Heart right ventricle (tissue), 16 donors: ENCODE data around the gene PIGM. TPM values are rescaled to one million over a fixed set of nuclear protein-coding genes. Genes with fewer than 3 reads are reported as not detected.

Experiments used
- ATAC-seq, 8 donors: fragments of 200-7000 bp; cut with Tn5 transposase; one replicate each; pipeline ENCODE4 v1.9.1; 2020; ENCODE audit warnings: mild to moderate bottlenecking in 8 of 8, moderate library complexity in 8 of 8, moderate number of reproducible peaks in 1 of 8
- DNase-seq, 2 donors: peaks; one replicate each; pipeline ENCODE4 v3.0.0-alpha.2; 2020
- H3K27ac ChIP-seq, 10 donors: fragments of 200-600 bp; sonication (generic) in 2 of 10; one replicate each; pipeline versions ENCODE4 v1.5.0 to v1.8.0; 2020 to 2022; ENCODE audit warnings: mild to moderate bottlenecking in 3 of 10
- H3K27me3 ChIP-seq, 7 donors: fragments of 200-600 bp; one replicate each; pipeline ENCODE4 v1.8.0; 2021 to 2022; ENCODE audit warnings: mild to moderate bottlenecking in 2 of 7
- H3K36me3 ChIP-seq, 9 donors: fragments of 200-600 bp; sonication (generic) in 1 of 9; one replicate each; pipeline versions ENCODE4 v1.5.0 to v1.8.0; 2020 to 2022; ENCODE audit warnings: mild to moderate bottlenecking in 2 of 9
- H3K4me1 ChIP-seq, 9 donors: fragments of 200-600 bp; sonication (generic) in 1 of 9; one replicate each; pipeline versions ENCODE4 v1.5.0 to v1.8.0; 2020 to 2022; ENCODE audit warnings: mild to moderate bottlenecking in 4 of 9
- H3K4me3 ChIP-seq, 10 donors: fragments of 200-600 bp; sonication (generic) in 2 of 10; one replicate each; pipeline versions ENCODE4 v1.5.0 to v1.8.0; 2020 to 2022; ENCODE audit warnings: mild to moderate bottlenecking in 7 of 10, moderate library complexity in 2 of 10
- H3K9me3 ChIP-seq, 11 donors: fragments of 200-600 bp in 10 of 11; sonication (generic) in 2 of 11; one replicate each; pipeline versions ENCODE4 v1.5.0 to v1.8.0; 2013 to 2022; ENCODE audit warnings: mild to moderate bottlenecking in 2 of 11, control low read depth in 1 of 11, moderate library complexity in 1 of 11
- WGBS, 2 donors: extraction: QIAGEN DNeasy Blood & Tissue Kit; methylation state at CpG; one replicate each; pipeline ENCODE4 v1.1.7; 2013; ENCODE audit warnings: inconsistent platforms in 1 of 2; 5-methylcytosine and 5-hydroxymethylcytosine counted together
- intact Hi-C, 10 donors: fragments of 100-400 bp; cut with DNase I; formaldehyde crosslinking; loops; one replicate each; pipeline versions ENCODE4 v1.11.1 to v1.14.2; 2022
- polyA plus RNA-seq, 2 donors: library from polyadenylated mRNA; stranded (reverse); fragments of 200-250 nt; gene quantifications; one replicate each; pipeline ENCODE4 v1.2.3, GENCODE V29; 2013
- total RNA-seq, 10 donors: library from RNA; stranded (reverse); fragmentation: NEBNext Ultra II Directional in 3 of 10; extraction: Animal tissue kit (Norgen Biotek cat#: 25700) in 3 of 10; gene quantifications; one replicate each; pipeline versions ENCODE4 v1.2.1 to v1.2.4, GENCODE V29; 2021 to 2023
- TF ChIP-seq, protein P1 (sequence below), 9 donors: fragments of 200-600 bp; sonication (generic) in 2 of 9; IDR thresholded peaks; one replicate each; pipeline versions ENCODE4 v1.5.0 to v1.8.0; 2021 to 2022; ENCODE audit warnings: antibody characterized with exemption in 9 of 9, mild to moderate bottlenecking in 5 of 9, moderate library complexity in 1 of 9
- donor health status: Arrhythmogenic right ventricular cardiomyopathy.
- donor health status: ischemic (EF 13 %, LVEDD 7.1; RV severe dilation, severe dysfunction).
- donor health status: healthy with polysubstance abuse.
- donor health status: DM: no; HTN: yes; CAD: no.
- donor health status: DM: no; HTN: no; CAD: no.
- donor health status: ischemic (EF 25% LVEDD 6.9; RV normal size, moderate dysfunction).
- donor health status: ischemic (EF 25% LVEDD 5.7; RV mildly dilated, moderate dysfunction).
- donor health status: healthy.
- donor health status: DM: yes; HTN: yes; CAD: no.
- donor health status: Ischemic cardiomyopathy.
- donor health status: ischemic (EF 35%, LVEDD 5.7; RV mildly dilated, moderate dysfunction).
- donor health status: nonischemic (EF 11% LVEDD 7.7; RV severe dilation, severe dysfunction).
- donor health status: DM: yes; HTN: yes; CAD: no.
- donor health status: PGD.
- donor health status: ischemic (EF 29% LVEDD 5.4; RV normal size, mild dysfunction).
- donor health status: nonischemic (EF 23%, LVEDD 6.1; RV moderate dilation, normal function).

PIGM gene
- total and polyA plus RNA-seq, 12 donors, result 1.5 to 3.0 (median 2.5) TPM

DNA sequence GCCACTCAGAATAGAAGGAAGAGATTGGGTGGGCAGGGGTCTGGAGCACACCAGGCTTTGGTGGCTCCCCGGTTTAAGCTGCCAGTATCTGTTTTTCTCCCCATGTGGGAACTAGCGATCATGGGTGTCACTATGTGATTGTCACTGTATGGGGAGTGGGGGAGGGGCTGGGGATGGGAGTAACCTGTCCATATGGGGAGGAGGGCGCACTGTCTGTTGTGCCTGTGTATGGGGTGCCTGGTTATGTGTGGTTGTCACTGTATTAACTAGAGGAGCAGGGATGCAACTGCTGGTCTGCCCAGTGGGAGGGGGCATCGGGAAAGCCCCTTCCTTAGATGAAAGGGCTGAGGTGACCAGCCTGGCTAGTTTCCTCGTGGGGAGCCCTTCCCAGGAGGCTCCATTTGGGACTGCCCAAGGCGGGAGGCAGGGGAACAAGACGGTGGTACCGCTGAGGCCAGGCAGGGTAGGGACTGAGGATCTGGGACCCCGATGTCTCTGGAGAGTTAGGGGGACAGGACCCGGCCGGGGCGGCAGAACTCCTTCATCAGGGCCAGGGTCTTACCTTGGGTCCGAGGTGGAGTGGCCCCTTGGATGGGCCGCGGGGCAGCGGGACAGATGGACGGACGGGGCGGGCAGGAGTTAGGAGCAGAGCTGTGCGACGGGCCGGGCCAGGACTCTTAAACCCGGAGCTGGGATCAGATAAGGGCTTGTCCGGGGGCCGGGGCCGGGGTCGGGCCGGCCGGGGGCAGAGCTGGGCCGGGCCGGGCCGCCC lies 37.9 kb upstream of the PIGM start, which contains the start of gene KCNJ10:
KCNJ10 (minus strand) TSS at position 701 of the 772 bp plus-strand sequence. CDS start 27,628 bp downstream, outside the sequence.
- H3K4me3 ChIP-seq, result peak within 1 kb of the TSS; percentile 43 to 82 (median 60)
- H3K9me3 ChIP-seq, result no peaks in the 10 kb centered on the region
- DNase-seq (no peak), ATAC-seq (peak in 3 of 8 donors; percentile 9 to 72 (median 10))
- intact Hi-C loops, result no loop called here
- WGBS, 2 donors, result 10 to 12% methylated on average over 32 of the region's 32 CpGs
- TF ChIP-seq, protein P1, sequence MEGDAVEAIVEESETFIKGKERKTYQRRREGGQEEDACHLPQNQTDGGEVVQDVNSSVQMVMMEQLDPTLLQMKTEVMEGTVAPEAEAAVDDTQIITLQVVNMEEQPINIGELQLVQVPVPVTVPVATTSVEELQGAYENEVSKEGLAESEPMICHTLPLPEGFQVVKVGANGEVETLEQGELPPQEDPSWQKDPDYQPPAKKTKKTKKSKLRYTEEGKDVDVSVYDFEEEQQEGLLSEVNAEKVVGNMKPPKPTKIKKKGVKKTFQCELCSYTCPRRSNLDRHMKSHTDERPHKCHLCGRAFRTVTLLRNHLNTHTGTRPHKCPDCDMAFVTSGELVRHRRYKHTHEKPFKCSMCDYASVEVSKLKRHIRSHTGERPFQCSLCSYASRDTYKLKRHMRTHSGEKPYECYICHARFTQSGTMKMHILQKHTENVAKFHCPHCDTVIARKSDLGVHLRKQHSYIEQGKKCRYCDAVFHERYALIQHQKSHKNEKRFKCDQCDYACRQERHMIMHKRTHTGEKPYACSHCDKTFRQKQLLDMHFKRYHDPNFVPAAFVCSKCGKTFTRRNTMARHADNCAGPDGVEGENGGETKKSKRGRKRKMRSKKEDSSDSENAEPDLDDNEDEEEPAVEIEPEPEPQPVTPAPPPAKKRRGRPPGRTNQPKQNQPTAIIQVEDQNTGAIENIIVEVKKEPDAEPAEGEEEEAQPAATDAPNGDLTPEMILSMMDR (IDR thresholded peaks at IDR 0.05), result no peak
- H3K36me3 ChIP-seq, result no peaks in the 10 kb centered on the region
- H3K27ac ChIP-seq, result peak within 1 kb of the TSS in 1 of 10 donors; percentile 28
- peaks cover 0 to 35% (median 7%) of the 10 kb centered on the region in 7 donors for H3K27me3 ChIP-seq
- peaks cover 0 to 15% (median 10%) of the 10 kb centered on the region in 9 donors for H3K4me1 ChIP-seq

DNA sequence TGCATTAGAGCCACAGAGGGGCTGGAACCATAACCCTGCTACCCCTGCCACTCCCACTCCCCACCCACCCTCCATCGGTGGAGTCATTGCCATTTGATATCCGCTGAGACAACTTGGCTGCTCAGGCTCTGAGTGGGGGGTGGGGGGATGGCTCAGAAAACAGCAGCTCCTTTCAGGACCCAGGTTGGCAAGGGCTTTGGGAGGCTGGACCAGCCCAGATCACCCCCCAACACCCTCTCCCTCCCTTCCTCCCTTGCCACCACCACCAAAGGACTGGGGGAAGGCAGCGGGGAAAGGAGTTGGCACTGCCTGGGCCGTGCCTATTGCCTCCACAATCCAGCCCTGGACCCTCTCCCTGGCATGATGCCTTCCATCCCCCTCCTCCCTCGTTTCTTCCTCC lies 36.4 kb upstream of the PIGM start:
- intact Hi-C loops, result no loop called here
- no peak for DNase-seq
- Histone ChIP-seq H3K9me3 (no peaks in the 10 kb centered on the region), H3K4me3 (no peak overlapping the region), H3K4me1 (peaks cover 0 to 15% (median 10%) of the 10 kb centered on the region in 9 donors), H3K27ac (no peak overlapping the region), H3K36me3 (no peaks in the 10 kb centered on the region), H3K27me3 (peaks cover 0 to 35% (median 7%) of the 10 kb centered on the region in 7 donors)
- ATAC-seq, result no peak
- 63 to 71% methylated on average over 5 of the region's 5 CpGs for WGBS, 2 donors
- TF ChIP-seq, protein P1 (IDR thresholded peaks at IDR 0.05), result no peak

DNA sequence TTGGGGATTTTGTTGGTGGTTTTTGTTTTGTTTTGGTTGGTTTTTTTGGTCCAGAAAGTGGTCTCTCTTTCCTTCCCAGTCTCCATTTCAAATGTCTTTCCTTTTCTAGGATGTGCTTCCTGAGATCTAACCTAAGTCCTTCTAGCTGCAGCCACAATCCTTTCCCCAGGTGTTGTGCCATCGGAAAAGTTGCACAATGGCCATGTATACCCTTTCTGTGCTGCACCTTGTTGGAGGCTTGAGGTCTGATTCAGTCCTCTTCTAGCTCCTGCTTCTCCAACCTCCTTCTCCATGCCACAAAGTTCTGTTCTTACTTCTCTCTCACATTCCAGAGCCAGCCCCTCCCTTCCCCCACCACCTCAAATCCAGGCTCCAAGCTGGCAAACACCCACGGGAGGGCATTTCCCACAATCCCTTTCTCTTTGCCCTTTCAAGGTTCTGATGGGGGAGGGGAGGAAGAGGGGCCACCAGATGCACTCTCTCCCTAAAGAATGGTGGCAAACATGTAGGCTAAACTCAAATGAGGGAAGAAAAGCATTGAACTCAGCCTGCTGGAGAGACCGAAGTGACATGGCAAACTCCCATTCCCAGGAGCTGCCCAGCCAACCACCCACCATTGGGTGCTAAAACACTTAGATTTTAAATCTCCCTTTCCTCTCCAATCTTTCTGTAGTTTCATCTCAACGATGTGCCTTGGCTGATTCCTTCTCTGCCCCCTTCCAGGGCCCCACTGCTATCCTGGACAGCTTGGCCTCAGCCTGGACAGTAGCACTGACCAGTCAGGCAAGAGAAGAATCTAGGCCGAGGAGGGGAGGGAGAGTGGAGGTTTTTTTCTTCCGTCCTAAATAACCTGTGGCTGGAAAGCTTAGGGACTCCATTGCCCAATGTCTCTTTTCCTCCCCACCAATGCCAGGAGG lies 35.3 kb upstream of the PIGM start:
- TF ChIP-seq, protein P1 (IDR thresholded peaks at IDR 0.05), result no peak
- ATAC-seq (no peak), DNase-seq (no peak)
- no peaks in the 10 kb centered on the region for H3K36me3 ChIP-seq
- H3K4me1 ChIP-seq, result peaks cover 0 to 15% (median 10%) of the 10 kb centered on the region in 9 donors
- no peaks in the 10 kb centered on the region for H3K9me3 ChIP-seq
- no peak overlapping the region for H3K4me3 ChIP-seq
- WGBS, 2 donors, result 62 to 65% methylated on average over 6 of the region's 6 CpGs
- intact Hi-C loops, result no loop called here
- peaks cover 0 to 34% (median 12%) of the 10 kb centered on the region in 7 donors for H3K27me3 ChIP-seq
- no peak overlapping the region for H3K27ac ChIP-seq

DNA sequence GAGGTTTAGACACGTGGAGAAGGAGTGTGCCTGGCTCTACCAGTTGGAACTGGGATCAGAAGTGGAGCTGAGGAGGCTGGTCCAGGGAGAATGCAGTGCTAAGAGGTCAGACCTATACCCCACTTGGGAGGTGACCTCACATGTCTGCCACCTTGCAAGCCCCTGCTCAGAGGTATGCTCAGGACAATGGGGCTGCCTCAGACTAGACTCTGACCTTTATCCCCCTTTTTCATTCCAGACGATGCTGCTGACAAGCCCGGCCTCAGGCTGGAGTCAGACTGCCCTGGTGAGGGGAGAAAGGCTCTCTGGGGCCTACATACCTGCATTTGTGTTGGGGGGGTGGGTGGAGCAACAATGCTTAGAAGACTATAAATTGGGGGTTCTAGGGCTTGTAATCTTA lies 33.0 kb upstream of the PIGM start:
- intact Hi-C loops, result no loop called here
- no peak for DNase-seq
- H3K4me1 ChIP-seq, result peaks cover 0 to 3% (median 0%) of the 10 kb centered on the region in 9 donors
- H3K27me3 ChIP-seq, result peaks cover 0 to 23% (median 14%) of the 10 kb centered on the region in 7 donors
- TF ChIP-seq, protein P1 (IDR thresholded peaks at IDR 0.05), result no peak
- 52 to 65% methylated on average over 3 of the region's 3 CpGs for whole genome bisulfite sequencing, 2 donors
- H3K4me3 ChIP-seq, result no peak overlapping the region
- no peak overlapping the region for H3K27ac ChIP-seq
- no peak for ATAC-seq
- no peaks in the 10 kb centered on the region for H3K36me3 ChIP-seq
- no peaks in the 10 kb centered on the region for H3K9me3 ChIP-seq
